ENCODE measurements around the gene COX18. TPM values are rescaled to one million over a fixed set of nuclear protein-coding genes. Genes with fewer than 3 reads are reported as not detected.

The COX18 gene
- total RNA-seq, 4 donors from 2014 or later, result 10.9 to 20.1 (median 18.4) TPM

- H3K27ac ChIP-seq, result peak overlapping the region in 1 of 4 donors; percentile 92
- intact Hi-C loops (cut with DNase I; ENCODE audit: low total_unique reads), result no loop called here
Measured at GRCh38 chr4:73066928-73067327, 2.6 kb downstream of the COX18 start.

GRCh38 chr4:73066445-73066844 is 3.1 kb downstream of the COX18 start:
- TF ChIP-seq POLR2A (IDR thresholded peaks at IDR 0.05) (no peak), POLR2AphosphoS5 (IDR thresholded peaks at IDR 0.05) (no peak), EP300 (IDR thresholded peaks at IDR 0.05; ENCODE audit: low read depth) (no peak)
- TF ChIP-seq, protein P1, sequence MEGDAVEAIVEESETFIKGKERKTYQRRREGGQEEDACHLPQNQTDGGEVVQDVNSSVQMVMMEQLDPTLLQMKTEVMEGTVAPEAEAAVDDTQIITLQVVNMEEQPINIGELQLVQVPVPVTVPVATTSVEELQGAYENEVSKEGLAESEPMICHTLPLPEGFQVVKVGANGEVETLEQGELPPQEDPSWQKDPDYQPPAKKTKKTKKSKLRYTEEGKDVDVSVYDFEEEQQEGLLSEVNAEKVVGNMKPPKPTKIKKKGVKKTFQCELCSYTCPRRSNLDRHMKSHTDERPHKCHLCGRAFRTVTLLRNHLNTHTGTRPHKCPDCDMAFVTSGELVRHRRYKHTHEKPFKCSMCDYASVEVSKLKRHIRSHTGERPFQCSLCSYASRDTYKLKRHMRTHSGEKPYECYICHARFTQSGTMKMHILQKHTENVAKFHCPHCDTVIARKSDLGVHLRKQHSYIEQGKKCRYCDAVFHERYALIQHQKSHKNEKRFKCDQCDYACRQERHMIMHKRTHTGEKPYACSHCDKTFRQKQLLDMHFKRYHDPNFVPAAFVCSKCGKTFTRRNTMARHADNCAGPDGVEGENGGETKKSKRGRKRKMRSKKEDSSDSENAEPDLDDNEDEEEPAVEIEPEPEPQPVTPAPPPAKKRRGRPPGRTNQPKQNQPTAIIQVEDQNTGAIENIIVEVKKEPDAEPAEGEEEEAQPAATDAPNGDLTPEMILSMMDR (IDR thresholded peaks at IDR 0.05), result no peak
- Histone ChIP-seq H3K36me3 (peaks cover 0 to 18% (median 0%) of the 10 kb centered on the region in 4 donors), H3K27me3 (no peaks in the 10 kb centered on the region), H3K9me3 (no peaks in the 10 kb centered on the region), H3K4me3 (no peak overlapping the region), H3K27ac (no peak overlapping the region), H3K4me1 (peaks cover 0 to 32% (median 3%) of the 10 kb centered on the region in 4 donors)
- intact Hi-C loops (cut with DNase I; ENCODE audit: low total_unique reads) (no loop called here), in situ Hi-C loops (cut with MboI; ENCODE audit: low pct_ligation_motif_present in 1 of 4, low pct_unique_long_range_greater_than_20kb in 1 of 4, low sequenced_read_pairs in 3 of 4) (loop anchor here in 2 of 4 donors (25.0 kb wide), 1 partner anchor 196 kb away; the partner anchor contains the start of gene ANKRD17 (in 2 of the 2))
- no peak for DNase-seq
- 88 to 91% methylated on average over 3 of the region's 3 CpGs for WGBS, 2 donors (ENCODE audit: low coverage in 1 of 2)

More at GRCh38 chr4:73066928-73067327, 2.6 kb downstream of the COX18 start:
- DNase-seq, result no peak
- Histone ChIP-seq H3K36me3 (peaks cover 0 to 18% (median 0%) of the 10 kb centered on the region in 4 donors), H3K27me3 (no peaks in the 10 kb centered on the region), H3K4me1 (peaks cover 0 to 32% (median 3%) of the 10 kb centered on the region in 4 donors), H3K4me3 (no peak overlapping the region), H3K9me3 (no peaks in the 10 kb centered on the region)
- WGBS, 2 donors (ENCODE audit: low coverage in 1 of 2), result 89 to 100% methylated on average over 1 to 2 of the region's 2 CpGs
- TF ChIP-seq POLR2A (IDR thresholded peaks at IDR 0.05) (no peak), EP300 (IDR thresholded peaks at IDR 0.05; ENCODE audit: low read depth) (no peak), POLR2AphosphoS5 (IDR thresholded peaks at IDR 0.05) (no peak)
- TF ChIP-seq, protein P1 (IDR thresholded peaks at IDR 0.05), result no peak
- in situ Hi-C loops (cut with MboI; ENCODE audit: low pct_ligation_motif_present in 1 of 4, low pct_unique_long_range_greater_than_20kb in 1 of 4, low sequenced_read_pairs in 3 of 4), result loop anchor here in 2 of 4 donors (25.0 kb wide), 1 partner anchor 195 kb away; the partner anchor contains the start of gene ANKRD17 (in 2 of the 2)

DNA sequence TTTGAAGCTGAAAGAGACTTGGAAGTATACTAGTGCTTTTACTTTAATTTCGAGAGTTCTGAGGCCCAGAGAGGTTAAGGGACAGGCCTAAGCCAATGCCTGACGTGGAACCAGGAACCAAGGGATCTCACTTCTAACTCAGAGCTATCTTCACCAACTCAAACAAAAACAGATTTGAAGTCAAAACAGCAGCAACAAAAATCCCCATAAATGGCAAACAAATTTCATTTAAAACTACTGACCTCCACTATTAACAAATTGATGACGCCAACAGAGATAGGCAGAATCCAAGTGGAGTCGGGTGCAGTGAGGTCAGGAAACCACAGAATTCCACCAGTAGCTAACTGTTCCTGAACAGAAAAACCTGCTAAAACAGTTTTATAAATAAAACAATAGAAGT is 5.0 kb downstream of the COX18 start:
- Histone ChIP-seq H3K27me3 (no peaks in the 10 kb centered on the region), H3K4me3 (no peak overlapping the region), H3K4me1 (peaks cover 0 to 25% (median 3%) of the 10 kb centered on the region in 4 donors), H3K9me3 (no peaks in the 10 kb centered on the region), H3K27ac (no peak overlapping the region), H3K36me3 (peaks cover 0 to 35% (median 9%) of the 10 kb centered on the region in 4 donors)
- intact Hi-C loops (cut with DNase I; ENCODE audit: low total_unique reads) (no loop called here), in situ Hi-C loops (cut with MboI; ENCODE audit: low pct_ligation_motif_present in 1 of 4, low pct_unique_long_range_greater_than_20kb in 1 of 4, low sequenced_read_pairs in 3 of 4) (loop anchor here in 2 of 4 donors (25.0 kb wide), 1 partner anchor 198 kb away; the partner anchor contains the start of gene ANKRD17 (in 2 of the 2))
- DNase-seq, result no peak
- TF ChIP-seq, protein P1 (IDR thresholded peaks at IDR 0.05), result no peak
- no peak for TF ChIP-seq EP300 (IDR thresholded peaks at IDR 0.05; ENCODE audit: low read depth)
- no peak for TF ChIP-seq POLR2AphosphoS5 (IDR thresholded peaks at IDR 0.05)
- TF ChIP-seq POLR2A (IDR thresholded peaks at IDR 0.05), result no peak
- 65 to 82% methylated on average over 2 to 4 of the region's 4 CpGs for WGBS, 2 donors (ENCODE audit: low coverage in 1 of 2)

DNA sequence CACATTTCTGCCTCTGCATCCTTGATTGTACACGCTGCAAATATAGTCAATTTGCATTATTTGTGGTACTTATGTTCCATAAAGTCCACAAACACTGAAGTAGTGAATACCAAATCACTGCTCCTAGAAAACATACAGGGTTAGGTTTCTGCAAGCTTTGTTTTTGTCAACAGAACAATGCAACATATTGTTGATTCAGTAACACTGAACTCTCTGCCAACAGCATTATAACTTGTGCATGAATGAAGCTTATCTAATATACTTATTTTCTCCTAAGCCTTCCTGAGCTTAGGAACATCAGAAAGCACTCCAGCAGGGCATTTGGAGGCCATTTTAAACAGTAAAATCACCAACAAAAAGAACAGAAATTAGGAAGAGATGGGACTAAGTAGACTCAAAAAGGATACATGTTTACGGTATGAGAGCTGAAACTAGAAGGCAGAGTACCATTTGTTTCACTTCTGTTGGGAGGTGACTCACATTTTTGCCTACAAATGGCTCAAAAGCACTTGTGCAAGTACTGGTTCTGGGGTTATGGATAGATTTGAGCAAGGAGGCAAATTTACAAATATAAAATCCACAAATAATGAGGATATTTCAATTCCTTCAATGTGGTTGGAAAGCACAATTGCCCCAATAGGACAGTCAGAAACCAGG is 14.1 kb downstream of the COX18 start:
- Histone ChIP-seq H3K27me3 (no peaks in the 10 kb centered on the region), H3K36me3 (peaks cover 0 to 44% (median 22%) of the 10 kb centered on the region in 4 donors), H3K27ac (no peak overlapping the region), H3K4me1 (no peaks in the 10 kb centered on the region), H3K9me3 (no peaks in the 10 kb centered on the region), H3K4me3 (no peak overlapping the region)
- no peak for TF ChIP-seq POLR2A (IDR thresholded peaks at IDR 0.05)
- TF ChIP-seq, protein P1 (IDR thresholded peaks at IDR 0.05), result no peak
- no peak for TF ChIP-seq POLR2AphosphoS5 (IDR thresholded peaks at IDR 0.05)
- no peak for TF ChIP-seq EP300 (IDR thresholded peaks at IDR 0.05; ENCODE audit: low read depth)
- in situ Hi-C loops (cut with MboI; ENCODE audit: low pct_ligation_motif_present in 1 of 4, low pct_unique_long_range_greater_than_20kb in 1 of 4, low sequenced_read_pairs in 3 of 4) (loop anchor here in 2 of 4 donors (25.0 kb wide), 1 partner anchor 207 kb away; the partner anchor contains the start of gene ANKRD17 (in 2 of the 2)), intact Hi-C loops (cut with DNase I; ENCODE audit: low total_unique reads) (no loop called here)
- WGBS, 2 donors (ENCODE audit: low coverage in 1 of 2), result 86 to 90% methylated on average over 2 of the region's 2 CpGs
- DNase-seq, result no peak

Measured in transverse colon (tissue), 4 donors.